Fibroblast of the aortic adventitia (primary cell): ENCODE data around the gene WFDC10A. TPM values are rescaled to one million over a fixed set of nuclear protein-coding genes. Genes with fewer than 3 reads are reported as not detected.
"Not testable (repeated sequence)": the region's sequence is repeated elsewhere in the genome, so short reads cannot be mapped to it uniquely, and the experiment has no call there.

Experiments
- DNase-seq: peaks from one replicate; pipeline ENCODE4 v3.0.0-alpha.2; 2010; ENCODE audit warnings: low read depth
- H3K4me3 ChIP-seq: 2 replicates; pipeline ENCODE4 v1.5.1; 2011; ENCODE audit warnings: low read depth, mild to moderate bottlenecking, control low read depth, low read length, moderate library complexity
- total RNA-seq: library from RNA; depleted of rRNA; stranded (reverse); fragments of >200 nt; gene quantifications from 2 replicates; pipeline ENCODE4 v1.2.3, GENCODE V29; 2012; ENCODE audit warnings: low replicate concordance
- TF ChIP-seq, protein P1 (sequence below): IDR thresholded peaks from 2 replicates; pipeline ENCODE4 v1.5.1; 2011; ENCODE audit warnings: mild to moderate bottlenecking, low read length, control low read depth, inconsistent platforms; ENCODE audit not compliant: insufficient read depth

WFDC10A gene
- total RNA-seq = not detected in 2 replicates

- DNase-seq = peak; percentile 47
- TF ChIP-seq, protein P1, sequence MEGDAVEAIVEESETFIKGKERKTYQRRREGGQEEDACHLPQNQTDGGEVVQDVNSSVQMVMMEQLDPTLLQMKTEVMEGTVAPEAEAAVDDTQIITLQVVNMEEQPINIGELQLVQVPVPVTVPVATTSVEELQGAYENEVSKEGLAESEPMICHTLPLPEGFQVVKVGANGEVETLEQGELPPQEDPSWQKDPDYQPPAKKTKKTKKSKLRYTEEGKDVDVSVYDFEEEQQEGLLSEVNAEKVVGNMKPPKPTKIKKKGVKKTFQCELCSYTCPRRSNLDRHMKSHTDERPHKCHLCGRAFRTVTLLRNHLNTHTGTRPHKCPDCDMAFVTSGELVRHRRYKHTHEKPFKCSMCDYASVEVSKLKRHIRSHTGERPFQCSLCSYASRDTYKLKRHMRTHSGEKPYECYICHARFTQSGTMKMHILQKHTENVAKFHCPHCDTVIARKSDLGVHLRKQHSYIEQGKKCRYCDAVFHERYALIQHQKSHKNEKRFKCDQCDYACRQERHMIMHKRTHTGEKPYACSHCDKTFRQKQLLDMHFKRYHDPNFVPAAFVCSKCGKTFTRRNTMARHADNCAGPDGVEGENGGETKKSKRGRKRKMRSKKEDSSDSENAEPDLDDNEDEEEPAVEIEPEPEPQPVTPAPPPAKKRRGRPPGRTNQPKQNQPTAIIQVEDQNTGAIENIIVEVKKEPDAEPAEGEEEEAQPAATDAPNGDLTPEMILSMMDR = peak; percentile 82
- H3K4me3 ChIP-seq = no peak within 1 kb of the TSS
Measured at GRCh38 chr20:45629496-45630100, at the start of gene WFDC10A. WFDC10A (plus strand) TSS chr20:45629739; CDS start chr20:45629814, 75 bp downstream.

DNA sequence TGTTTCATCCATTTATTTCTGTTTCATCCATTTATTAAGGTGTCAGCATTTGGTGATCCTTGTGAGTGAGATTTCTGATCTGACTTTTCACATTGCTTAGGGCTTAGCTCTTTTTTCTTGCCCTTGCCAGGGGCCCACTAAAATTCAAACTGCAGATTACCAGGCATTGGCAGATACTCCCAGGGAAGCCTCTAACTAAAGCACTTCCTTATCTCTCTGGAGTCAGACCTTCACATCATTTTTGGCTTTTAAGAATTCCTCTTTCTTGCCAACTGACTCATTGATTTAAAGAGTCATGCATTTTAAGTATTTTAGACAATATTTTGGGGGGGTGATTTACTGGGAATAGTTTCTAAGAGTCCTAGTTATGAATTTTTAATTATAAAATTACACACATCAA is 47.8 kb upstream of the WFDC10A start:
- DNase-seq = peak; percentile 36

GRCh38 chr20:45583502-45583901 is 46.0 kb upstream of the WFDC10A start:
- TF ChIP-seq, protein P1 = no peak
- H3K4me3 ChIP-seq = no peak overlapping the region
- no peak for DNase-seq

More for the DNA sequence above, 47.8 kb upstream of the WFDC10A start:
- TF ChIP-seq, protein P1 = no peak
- no peak overlapping the region for H3K4me3 ChIP-seq

DNA sequence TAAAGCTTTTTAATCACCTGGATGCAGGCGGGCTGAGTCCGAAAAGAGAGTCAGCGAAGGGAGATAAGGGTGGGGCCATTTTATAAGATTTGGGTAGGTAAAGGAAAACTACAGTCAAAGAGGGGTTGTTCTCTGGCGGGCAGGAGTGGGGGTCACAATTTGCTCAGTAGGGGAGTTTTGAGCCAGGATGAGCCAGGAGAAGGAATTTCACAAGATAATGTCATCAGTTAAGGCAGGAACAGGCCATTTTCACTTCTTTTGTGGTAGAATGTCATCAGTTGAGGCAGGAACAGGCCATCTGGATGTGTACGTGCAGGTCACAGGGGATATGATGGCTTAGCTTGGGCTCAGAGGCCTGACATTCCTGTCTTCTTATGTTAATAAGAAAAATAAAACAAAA is 45.2 kb upstream of the WFDC10A start:
- not testable (repeated sequence) for DNase-seq, H3K4me3 ChIP-seq

GRCh38 chr20:45585986-45586385 is 43.6 kb upstream of the WFDC10A start:
- DNase-seq = peak; percentile 30
- H3K4me3 ChIP-seq = not testable (repeated sequence)

- TF ChIP-seq, protein P1 = no peak
- no peak for DNase-seq
- no peak overlapping the region for H3K4me3 ChIP-seq
Measured at GRCh38 chr20:45588800-45589199, 40.7 kb upstream of the WFDC10A start.

GRCh38 chr20:45589725-45590124 is 39.8 kb upstream of the WFDC10A start:
- peak; percentile 7 for DNase-seq
- no peak overlapping the region for H3K4me3 ChIP-seq
- TF ChIP-seq, protein P1 = no peak

DNA sequence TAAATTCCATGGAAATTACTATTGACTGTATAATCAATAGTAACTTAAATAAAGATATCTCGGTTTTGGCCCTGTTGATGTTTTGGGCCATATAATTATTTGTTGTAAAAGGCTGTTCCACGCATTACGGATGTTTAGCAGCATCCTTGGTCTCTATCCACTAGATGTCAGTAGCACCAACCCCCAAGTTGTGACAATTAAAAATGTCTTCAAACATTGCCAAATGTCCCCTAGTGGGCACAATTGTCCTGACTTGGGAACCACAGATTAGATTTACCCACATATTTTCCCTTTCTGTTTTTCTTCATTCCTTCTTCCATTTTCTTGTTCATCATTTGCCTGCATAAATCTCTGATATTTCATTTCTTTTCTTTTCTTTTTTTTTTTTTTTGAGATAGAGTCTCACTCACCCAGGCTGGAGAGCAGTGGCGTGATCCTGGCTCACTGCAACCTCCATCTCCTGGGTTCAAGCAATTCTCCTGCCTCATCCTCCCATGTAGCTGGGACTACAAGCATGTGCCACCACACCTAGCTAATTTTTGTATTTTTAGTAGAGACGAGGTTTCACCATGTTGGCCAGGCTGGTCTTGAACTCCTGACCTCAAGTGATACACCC is 36.9 kb upstream of the WFDC10A start:
- peak; percentile 10 for DNase-seq
- TF ChIP-seq, protein P1 = peak; percentile 53
- no peak overlapping the region for H3K4me3 ChIP-seq
